HepG2 (cell line): Measurements from ENCODE around the gene CDT1. TPM values are rescaled to one million over a fixed set of nuclear protein-coding genes. Genes with fewer than 3 reads are reported as not detected.

Source experiments
- BCL6 ChIP-seq: IDR thresholded peaks from 2 replicates; pipeline ENCODE4 v1.6.1; 2016; ENCODE audit warnings: missing genetic modification reagents, missing compliant biosample characterization
- CEBPZ ChIP-seq: IDR thresholded peaks from 2 replicates; pipeline ENCODE4 v1.6.1; 2012; ENCODE audit warnings: low read length, improper control_type of control experiment
- CSRNP1 ChIP-seq: sonication (generic); formaldehyde crosslinking; IDR thresholded peaks from 2 replicates; pipeline ENCODE4 v1.8.1; 2023; ENCODE audit warnings: mild to moderate bottlenecking, missing genetic modification reagents
- FOSL1 ChIP-seq: sonication (generic); formaldehyde crosslinking; IDR thresholded peaks from 2 replicates; pipeline ENCODE4 v1.9.0; 2021; ENCODE audit warnings: missing genetic modification reagents, borderline replicate concordance
- GTF2F1 ChIP-seq: fragments of 150-350 bp; IDR thresholded peaks from 2 replicates; pipeline ENCODE4 v1.6.1; 2014; ENCODE audit warnings: low read length
- HNRNPK ChIP-seq: fragments of 200-400 bp; formaldehyde crosslinking; IDR thresholded peaks from 2 replicates; pipeline ENCODE4 v1.6.1; 2018; ENCODE audit warnings: low read length, low read depth, moderate library complexity, mild to moderate bottlenecking; ENCODE audit not compliant: poor library complexity, severe bottlenecking
- HNRNPL ChIP-seq: fragments of 200-400 bp; formaldehyde crosslinking; IDR thresholded peaks from 2 replicates; pipeline ENCODE4 v1.6.1; 2017; ENCODE audit warnings: mild to moderate bottlenecking, low read depth, low read length
- KDM3A ChIP-seq: IDR thresholded peaks from 2 replicates; pipeline ENCODE4 v1.6.1; 2018; ENCODE audit warnings: low read depth, missing compliant biosample characterization
- REPIN1 ChIP-seq: sonication (generic); formaldehyde crosslinking; IDR thresholded peaks from 2 replicates; pipeline ENCODE4 v1.8.0; 2022; ENCODE audit warnings: missing genetic modification reagents, low read depth, mild to moderate bottlenecking, borderline replicate concordance
- RFXANK ChIP-seq: IDR thresholded peaks from 2 replicates; pipeline ENCODE4 v1.6.1; 2016
- SNAPC2 ChIP-seq: sonication (generic); formaldehyde crosslinking; IDR thresholded peaks from 2 replicates; pipeline ENCODE4 v1.8.1; 2022; ENCODE audit warnings: mild to moderate bottlenecking, missing genetic modification reagents
- THRA ChIP-seq: sonication (generic); formaldehyde crosslinking; IDR thresholded peaks from 2 replicates; pipeline ENCODE4 v1.4.0; 2020; ENCODE audit warnings: missing genetic modification reagents, borderline replicate concordance
- TRIM22 ChIP-seq: fragments of 450-650 bp; IDR thresholded peaks from 2 replicates; pipeline ENCODE4 v1.6.1; 2017
- WIZ ChIP-seq: sonication (generic); formaldehyde crosslinking; IDR thresholded peaks from 2 replicates; pipeline ENCODE4 v1.5.1; 2020; ENCODE audit warnings: mild to moderate bottlenecking, missing genetic modification reagents
- ZNF256 ChIP-seq: sonication (generic); formaldehyde crosslinking; conservative IDR thresholded peaks from 2 replicates; pipeline ENCODE4 v1.4.0; 2020; ENCODE audit warnings: missing genetic modification reagents
- ZNF275 ChIP-seq: sonication (generic); formaldehyde crosslinking; IDR thresholded peaks from 2 replicates; pipeline ENCODE4 v1.8.0; 2022; ENCODE audit warnings: missing genetic modification reagents, mild to moderate bottlenecking, inconsistent platforms, borderline replicate concordance
- ZNF350 ChIP-seq: sonication (generic); formaldehyde crosslinking; IDR thresholded peaks from 2 replicates; pipeline ENCODE4 v1.4.0; 2020; ENCODE audit warnings: mild to moderate bottlenecking, low read depth, missing genetic modification reagents, borderline replicate concordance
- ZNF382 ChIP-seq: sonication (generic); formaldehyde crosslinking; IDR thresholded peaks from 2 replicates; pipeline ENCODE4 v1.5.0; 2020; ENCODE audit warnings: missing genetic modification reagents, mild to moderate bottlenecking, borderline replicate concordance
- ZNF841 ChIP-seq: sonication (generic); formaldehyde crosslinking; IDR thresholded peaks from 2 replicates; pipeline ENCODE4 v1.8.1; 2023; ENCODE audit warnings: missing genetic modification reagents, borderline replicate concordance
- polyA plus RNA-seq, 8 experiments: library from polyadenylated mRNA; depleted of rRNA in 3 of 8; stranded (reverse) in 7 of 8; unstranded in 1 of 8; fragments of >200 nt; fragmentation: Illumina TruSeq in 4 of 8; extraction: Trizol in 4 of 8; gene quantifications; 2 replicates each; pipeline versions ENCODE4 v1.2.1 to v1.2.3, GENCODE V29; 2011 to 2016; ENCODE audit warnings: low read depth in 4 of 8, missing spikeins in 1 of 8, mixed read lengths in 1 of 8; ENCODE audit not compliant: insufficient read depth in 1 of 8
- total RNA-seq, 5 experiments: library from RNA; depleted of rRNA; stranded (reverse); fragments of >200 nt; fragmentation: Illumina TruSeq; extraction: Trizol; gene quantifications; 2 replicates each; pipeline ENCODE4 v1.2.3, GENCODE V29; 2016; ENCODE audit warnings: low read depth in 1 of 5

Gene CDT1
- total and polyA plus RNA-seq, 2 of the 13 experiments (the other 11 are each of a cell fraction or from before 2014, with no cell fraction given), result 23.1 to 23.8 TPM

GRCh38 chr16:88787579-88788314 is 15.8 kb upstream of the CDT1 start (continued):
- TF ChIP-seq BCL6 (CRISPR knock-in tag) (peak; percentile 34; the same call in 1 of the 2 replicates), SNAPC2 (CRISPR knock-in tag) (0 out of 2 replicates have a peak, but pooled peaks have one; percentile 61), RFXANK (CRISPR knock-in tag) (no peak), CSRNP1 (CRISPR knock-in tag) (peak; percentile 57; the same call in 1 of the 2 replicates), FOSL1 (CRISPR knock-in tag) (no peak), ZNF382 (CRISPR knock-in tag) (no peak), REPIN1 (CRISPR knock-in tag) (0 out of 2 replicates have a peak, but pooled peaks have one; percentile 52), ZNF841 (CRISPR knock-in tag) (no peak), KDM3A (no peak), ZNF350 (CRISPR knock-in tag) (0 out of 2 replicates have a peak, but pooled peaks have one; percentile 42), ZNF256 (CRISPR knock-in tag) (no peak), HNRNPL (peak; percentile 98), GTF2F1 (no peak), WIZ (CRISPR knock-in tag) (0 out of 2 replicates have a peak, but pooled peaks have one; percentile 57), TRIM22 (no peak), HNRNPK (no peak), CEBPZ (no peak), THRA (CRISPR knock-in tag) (peak; percentile 22; the same call in 1 of the 2 replicates), ZNF275 (CRISPR knock-in tag) (no peak)
